Hippocampal formation (tissue), 2 donors: ENCODE measurements around the gene BAIAP3.

ENCODE experiments used
- DNase-seq, 2 donors: peaks; one replicate each; lab custom pipeline; 2025; lab: John Stamatoyannopoulos, UW

The BAIAP3 gene

GRCh38 chr16:1348441-1348840, 15.0 kb downstream of the BAIAP3 start:
- no peak for DNase-seq

GRCh38 chr16:1348926-1349325, 15.5 kb downstream of the BAIAP3 start:
- DNase-seq, result no peak

GRCh38 chr16:1349351-1349750, 15.9 kb downstream of the BAIAP3 start:
- no peak for DNase-seq

GRCh38 chr16:1349951-1350350, 16.5 kb downstream of the BAIAP3 start:
- DNase-seq, result no peak

- DNase-seq, result no peak
Measured at GRCh38 chr16:1350691-1351090, 17.2 kb downstream of the BAIAP3 start.

GRCh38 chr16:1351215-1351581, 17.8 kb downstream of the BAIAP3 start:
- DNase-seq, result no peak

GRCh38 chr16:1351582-1352362, 18.3 kb downstream of the BAIAP3 start, which contains the start of the genes GNPTG and TSR3:
GNPTG (plus strand) TSS chr16:1351931; CDS start chr16:1351966, 35 bp downstream.
TSR3 (minus strand) TSS chr16:1351878; CDS start chr16:1351804, 74 bp downstream.
- peak; percentile 47 to 71 for DNase-seq

GRCh38 chr16:1354815-1355540, 21.5 kb downstream of the BAIAP3 start:
- no peak for DNase-seq

- DNase-seq, result no peak
Measured at GRCh38 chr16:1355591-1355990, 22.1 kb downstream of the BAIAP3 start.

- no peak for DNase-seq
Measured at GRCh38 chr16:1356061-1356900, 22.8 kb downstream of the BAIAP3 start.

GRCh38 chr16:1357906-1358566, 24.6 kb downstream of the BAIAP3 start:
- no peak for DNase-seq

GRCh38 chr16:1361685-1362360, 28.4 kb downstream of the BAIAP3 start:
- DNase-seq, result no peak

GRCh38 chr16:1362807-1363206, 29.4 kb downstream of the BAIAP3 start:
- DNase-seq, result no peak

- DNase-seq, result no peak
Measured at GRCh38 chr16:1363501-1364041, 30.1 kb downstream of the BAIAP3 start.

- no peak for DNase-seq
Measured at GRCh38 chr16:1364510-1364909, 31.1 kb downstream of the BAIAP3 start.

- DNase-seq, result no peak
Measured at GRCh38 chr16:1366060-1366711, 32.7 kb downstream of the BAIAP3 start.

GRCh38 chr16:1366712-1367299, 33.4 kb downstream of the BAIAP3 start:
- DNase-seq, result no peak

- DNase-seq, result no peak
Measured at GRCh38 chr16:1367486-1368174, 34.2 kb downstream of the BAIAP3 start.
